K562 (cell line): ENCODE measurements around the gene RNF187. TPM values are rescaled to one million over a fixed set of nuclear protein-coding genes. Genes with fewer than 3 reads are reported as not detected.

Experiments
- ARNT ChIP-seq, 2 experiments: fragments of 450-650 bp; IDR thresholded peaks; 2 replicates each; pipeline ENCODE4 v1.6.1; 2016; ENCODE audit warnings: mild to moderate bottlenecking in 1 of 2
- BACH1 ChIP-seq: fragments of 200-800 bp; sonication (Bioruptor generic); IDR thresholded peaks from 2 replicates; pipeline ENCODE4 v1.6.1; 2016; ENCODE audit warnings: missing genetic modification characterization, missing compliant biosample characterization
- CREB3 ChIP-seq: fragments of 450-650 bp; conservative IDR thresholded peaks from 2 replicates; pipeline ENCODE4 v1.6.1; 2016; ENCODE audit warnings: missing genetic modification characterization, low read depth, mild to moderate bottlenecking, missing compliant biosample characterization, moderate library complexity
- FOXJ2 ChIP-seq: fragments of 200-800 bp; sonication (Bioruptor generic); IDR thresholded peaks from 2 replicates; pipeline ENCODE4 v1.6.1; 2016; ENCODE audit warnings: missing genetic modification characterization, missing compliant biosample characterization
- GABPA ChIP-seq: fragments of 200-800 bp; sonication (Bioruptor generic); conservative IDR thresholded peaks from 2 replicates; pipeline ENCODE4 v1.6.1; 2016; ENCODE audit warnings: low read depth, missing genetic modification characterization, missing compliant biosample characterization
- MAFG ChIP-seq: fragments of 450-650 bp; conservative IDR thresholded peaks from 2 replicates; pipeline ENCODE4 v1.6.1; 2016; ENCODE audit warnings: missing genetic modification characterization, missing compliant biosample characterization
- NFIC ChIP-seq: fragments of 450-650 bp; IDR thresholded peaks from 2 replicates; pipeline ENCODE4 v1.6.1; 2017; ENCODE audit warnings: mild to moderate bottlenecking, inconsistent platforms
- NFXL1 ChIP-seq: fragments of 450-650 bp; formaldehyde crosslinking; IDR thresholded peaks from 2 replicates; pipeline ENCODE4 v1.4.0; 2021; ENCODE audit warnings: mild to moderate bottlenecking
- PBX2 ChIP-seq, 2 experiments: IDR thresholded peaks in 1 of 2; conservative IDR thresholded peaks in 1 of 2; 2 replicates each; pipeline ENCODE4 v1.6.1; 2016; ENCODE audit warnings: low read depth in 2 of 2, mild to moderate bottlenecking in 1 of 2, missing compliant biosample characterization in 1 of 2, missing genetic modification characterization in 1 of 2, moderate library complexity in 1 of 2
- POLR2G ChIP-seq: fragments of 200-400 bp; formaldehyde crosslinking; IDR thresholded peaks from 2 replicates; pipeline ENCODE4 v1.6.1; 2017; ENCODE audit warnings: low read depth, mild to moderate bottlenecking, antibody characterized with exemption, low read length, moderate library complexity
- SMAD1 ChIP-seq: fragments of 150-350 bp; IDR thresholded peaks from 2 replicates; pipeline ENCODE4 v1.6.1; 2014; ENCODE audit warnings: low read length, low read depth; ENCODE audit not compliant: partially characterized antibody
- ZFP1 ChIP-seq: fragments of 450-650 bp; formaldehyde crosslinking; IDR thresholded peaks from 2 replicates; pipeline ENCODE4 v1.4.0; 2020; ENCODE audit warnings: mild to moderate bottlenecking, mixed read lengths
- ZNF165 ChIP-seq: fragments of 250-450 bp; sonication (Bioruptor Pico); IDR thresholded peaks from 2 replicates; pipeline ENCODE4 v1.4.0; 2020; ENCODE audit warnings: borderline replicate concordance
- ZNF175 ChIP-seq: fragments of 200-800 bp; sonication (Bioruptor generic); IDR thresholded peaks from 2 replicates; pipeline ENCODE4 v1.6.1; 2016; ENCODE audit warnings: low read depth, mild to moderate bottlenecking, missing genetic modification characterization, missing compliant biosample characterization
- polyA plus RNA-seq, 8 experiments: library from polyadenylated mRNA; depleted of rRNA in 4 of 8; stranded (reverse) in 5 of 8; unstranded in 3 of 8; fragments of >200 nt; fragmentation: Nextera tagmentation in 2 of 8; fragmentation: Illumina TruSeq in 1 of 8; extraction: Ambion mirVana in 2 of 8; extraction: Trizol in 1 of 8; gene quantifications; 2 replicates each; pipeline versions ENCODE4 v1.2.1 to v1.2.3, GENCODE V29; 2011 to 2014; ENCODE audit warnings: inconsistent platforms in 1 of 8, missing spikeins in 1 of 8
- total RNA-seq, 7 experiments: library from RNA; depleted of rRNA in 6 of 7; stranded (reverse); fragments of >200 nt in 6 of 7; fragmentation: Illumina TruSeq in 2 of 7; extraction: Trizol in 2 of 7; gene quantifications; 2 replicates each; pipeline versions ENCODE4 v1.2.1 to v1.2.3, GENCODE V29; 2011 to 2021; ENCODE audit warnings: low replicate concordance in 1 of 7
- TF ChIP-seq, protein P1 (sequence below), 2 experiments: IDR thresholded peaks; 2 replicates each; pipeline ENCODE4 v1.6.1; 2012; ENCODE audit warnings: improper control_type of control experiment in 2 of 2, low read depth in 2 of 2, low read length in 2 of 2, borderline replicate concordance in 1 of 2
- TF ChIP-seq, protein P2 (sequence below): fragments of 450-650 bp; formaldehyde crosslinking; IDR thresholded peaks from 2 replicates; pipeline ENCODE4 v1.4.0; 2020; ENCODE audit warnings: mild to moderate bottlenecking, mixed read lengths

RNF187 gene
- total and polyA plus RNA-seq, 9 of the 15 experiments (the other 6 are each of a cell fraction or from before 2014, with no cell fraction given) = 2.3 to 119 (median 41.9) TPM

DNA sequence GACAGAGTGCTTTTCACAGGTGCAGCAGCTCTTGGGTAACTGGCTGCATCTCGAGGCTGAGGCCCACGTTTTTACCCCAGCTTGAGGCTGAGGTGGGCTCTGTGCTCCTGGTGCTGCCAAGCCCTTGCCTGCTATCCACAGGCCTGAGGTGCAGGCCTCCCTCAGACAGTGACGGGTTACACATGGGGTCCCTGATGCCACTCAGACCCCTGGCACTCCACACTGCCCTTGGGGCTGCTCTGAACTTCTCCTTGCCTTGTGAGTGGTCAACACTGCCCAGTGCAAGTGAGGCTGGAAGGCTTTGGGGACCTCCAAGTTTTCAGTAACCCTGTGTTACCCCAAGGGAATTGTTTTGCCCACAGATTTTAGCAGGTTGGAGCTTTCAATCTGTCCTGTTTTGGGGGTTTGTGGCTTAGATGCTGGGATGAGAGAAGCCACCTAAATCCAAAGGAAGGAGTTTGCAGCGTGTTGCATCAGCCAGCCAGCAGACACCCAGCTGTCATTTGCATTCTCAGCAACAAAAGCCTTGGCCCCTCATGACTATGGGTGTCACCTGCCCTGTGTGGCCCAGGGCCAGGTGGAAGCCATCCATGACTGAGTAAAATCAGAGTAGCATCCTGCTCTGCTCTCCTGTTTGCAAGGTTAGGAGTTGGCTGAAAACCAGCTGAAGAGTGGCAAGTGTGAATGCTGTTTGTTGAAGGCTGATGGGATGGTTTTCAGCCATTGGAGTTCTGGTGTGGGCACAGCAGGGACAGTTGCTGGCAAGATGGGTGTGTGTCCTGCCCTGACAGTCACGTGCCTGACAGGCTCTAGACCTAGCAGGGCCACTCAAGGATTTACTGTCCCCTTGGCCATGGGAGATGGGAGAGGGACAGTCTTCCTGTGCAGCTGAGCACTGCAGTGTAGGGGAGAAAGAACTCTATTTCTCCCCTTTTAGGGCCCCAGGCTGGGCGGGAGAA, 3.2 kb downstream of the RNF187 start (continued):
- TF ChIP-seq PBX2 (CRISPR knock-in tag; IDR thresholded peaks at IDR 0.05; ENCODE audit: low read depth) = no peak
- peak; percentile 23; the same call in 1 of the 2 replicates for TF ChIP-seq PBX2 (tag; conservative IDR thresholded peaks at IDR 0.05; ENCODE audit: low read depth)
- TF ChIP-seq, protein P1, sequence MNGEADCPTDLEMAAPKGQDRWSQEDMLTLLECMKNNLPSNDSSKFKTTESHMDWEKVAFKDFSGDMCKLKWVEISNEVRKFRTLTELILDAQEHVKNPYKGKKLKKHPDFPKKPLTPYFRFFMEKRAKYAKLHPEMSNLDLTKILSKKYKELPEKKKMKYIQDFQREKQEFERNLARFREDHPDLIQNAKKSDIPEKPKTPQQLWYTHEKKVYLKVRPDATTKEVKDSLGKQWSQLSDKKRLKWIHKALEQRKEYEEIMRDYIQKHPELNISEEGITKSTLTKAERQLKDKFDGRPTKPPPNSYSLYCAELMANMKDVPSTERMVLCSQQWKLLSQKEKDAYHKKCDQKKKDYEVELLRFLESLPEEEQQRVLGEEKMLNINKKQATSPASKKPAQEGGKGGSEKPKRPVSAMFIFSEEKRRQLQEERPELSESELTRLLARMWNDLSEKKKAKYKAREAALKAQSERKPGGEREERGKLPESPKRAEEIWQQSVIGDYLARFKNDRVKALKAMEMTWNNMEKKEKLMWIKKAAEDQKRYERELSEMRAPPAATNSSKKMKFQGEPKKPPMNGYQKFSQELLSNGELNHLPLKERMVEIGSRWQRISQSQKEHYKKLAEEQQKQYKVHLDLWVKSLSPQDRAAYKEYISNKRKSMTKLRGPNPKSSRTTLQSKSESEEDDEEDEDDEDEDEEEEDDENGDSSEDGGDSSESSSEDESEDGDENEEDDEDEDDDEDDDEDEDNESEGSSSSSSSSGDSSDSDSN (IDR thresholded peaks at IDR 0.05; ENCODE audit: borderline replicate concordance in 1 of 2, low read depth in 2 of 2, low read length in 2 of 2) = no peak
- TF ChIP-seq CREB3 (tag) = peak; percentile 58
- peak; percentile 98 for TF ChIP-seq ZNF175
- peak; percentile 23 for TF ChIP-seq SMAD1
- TF ChIP-seq NFIC = peak; percentile 83
- 0 out of 2 replicates have a peak, but pooled peaks have one; percentile 54 for TF ChIP-seq ZFP1 (CRISPR knock-in tag)
- TF ChIP-seq FOXJ2 (tag) = peak; percentile 92
- peak; percentile 92 for TF ChIP-seq BACH1 (tag)
- peak; percentile 49; the same call in 1 of the 2 replicates for TF ChIP-seq ZNF165 (CRISPR knock-in tag)
- TF ChIP-seq MAFG (tag) = peak; percentile 74
- TF ChIP-seq ARNT (IDR thresholded peaks at IDR 0.05) = peak in 1 of 2 experiments; percentile 66; a peak in 1 of 4 replicates
- TF ChIP-seq NFXL1 = peak; percentile 87
- peak; percentile 53 for TF ChIP-seq POLR2G
- 0 out of 2 replicates have a peak, but pooled peaks have one; percentile 38 for TF ChIP-seq GABPA (tag)
- TF ChIP-seq, protein P2, sequence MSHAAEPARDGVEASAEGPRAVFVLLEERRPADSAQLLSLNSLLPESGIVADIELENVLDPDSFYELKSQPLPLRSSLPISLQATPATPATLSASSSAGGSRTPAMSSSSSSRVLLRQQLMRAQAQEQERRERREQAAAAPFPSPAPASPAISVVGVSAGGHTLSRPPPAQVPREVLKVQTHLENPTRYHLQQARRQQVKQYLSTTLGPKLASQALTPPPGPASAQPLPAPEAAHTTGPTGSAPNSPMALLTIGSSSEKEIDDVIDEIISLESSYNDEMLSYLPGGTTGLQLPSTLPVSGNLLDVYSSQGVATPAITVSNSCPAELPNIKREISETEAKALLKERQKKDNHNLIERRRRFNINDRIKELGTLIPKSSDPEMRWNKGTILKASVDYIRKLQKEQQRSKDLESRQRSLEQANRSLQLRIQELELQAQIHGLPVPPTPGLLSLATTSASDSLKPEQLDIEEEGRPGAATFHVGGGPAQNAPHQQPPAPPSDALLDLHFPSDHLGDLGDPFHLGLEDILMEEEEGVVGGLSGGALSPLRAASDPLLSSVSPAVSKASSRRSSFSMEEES (CRISPR knock-in tag) = peak; percentile 65
